Measurements from ENCODE around the gene OR4K5. TPM values are rescaled to one million over a fixed set of nuclear protein-coding genes. Genes with fewer than 3 reads are reported as not detected.
"Not testable (repeated sequence)": the region's sequence is repeated elsewhere in the genome, so short reads cannot be mapped to it uniquely, and the experiment has no call there.

Gene OR4K5
- polyA plus RNA-seq (2013, experiment 1 of 2; ENCODE audit: insufficient read length) = not detected
- polyA plus RNA-seq (2013, experiment 2 of 2; ENCODE audit: insufficient read length) = not detected

- DNase-seq = no peak
These were observed at the start of gene OR4K5 for GRCh38 chr14:19920021-19920657. Gene OR4K5 (plus strand): TSS chr14:19920607. CDS start chr14:19920607, 0 bp downstream.

- DNase-seq = no peak
These were observed 47.2 kb upstream of the OR4K5 start for GRCh38 chr14:19873178-19873577.

GRCh38 chr14:19874842-19875241 is 45.6 kb upstream of the OR4K5 start, which contains the start of gene OR4K2:
Gene OR4K2 (plus strand): TSS chr14:19875142. CDS start chr14:19876268, 1,126 bp downstream.
- DNase-seq = no peak

- DNase-seq = no peak
These were observed 42.3 kb upstream of the OR4K5 start for GRCh38 chr14:19878029-19878642.

GRCh38 chr14:19895282-19895681 is 25.1 kb upstream of the OR4K5 start:
- DNase-seq = no peak

GRCh38 chr14:19900999-19901398 is 19.4 kb upstream of the OR4K5 start:
- no peak for DNase-seq

GRCh38 chr14:19902409-19902808 is 18.0 kb upstream of the OR4K5 start:
- DNase-seq = no peak

GRCh38 chr14:19906665-19907064 is 13.7 kb upstream of the OR4K5 start:
- no peak for DNase-seq

- DNase-seq = no peak
These were observed 9.3 kb upstream of the OR4K5 start for GRCh38 chr14:19911114-19911513.

GRCh38 chr14:19917243-19917642 is 3.2 kb upstream of the OR4K5 start:
- no peak for DNase-seq

GRCh38 chr14:19917955-19918518 is 2.4 kb upstream of the OR4K5 start:
- no peak for DNase-seq

GRCh38 chr14:19918553-19919264 is 1.7 kb upstream of the OR4K5 start:
- DNase-seq = no peak

GRCh38 chr14:19930617-19931016 is 10.2 kb downstream of the OR4K5 start, which contains the start of gene OR4K1:
Gene OR4K1 (plus strand): TSS chr14:19930917. CDS start chr14:19935667, 4,750 bp downstream.
- no peak for DNase-seq

- no peak for DNase-seq
These were observed 21.3 kb downstream of the OR4K5 start for GRCh38 chr14:19941668-19942067.

GRCh38 chr14:19947413-19948090 is 27.1 kb downstream of the OR4K5 start:
- no peak for DNase-seq

- no peak for DNase-seq
These were observed 28.8 kb downstream of the OR4K5 start for GRCh38 chr14:19949218-19949617.

- not testable (repeated sequence) for DNase-seq
These were observed 49.3 kb downstream of the OR4K5 start for GRCh38 chr14:19969735-19970134.

All from fibroblast of skin of abdomen (primary cell).